ENCODE results near the gene ABLIM1.
A peak's percentile ranks its signal among the peaks of the same experiment; 100 is the strongest.

The ABLIM1 gene

DNA sequence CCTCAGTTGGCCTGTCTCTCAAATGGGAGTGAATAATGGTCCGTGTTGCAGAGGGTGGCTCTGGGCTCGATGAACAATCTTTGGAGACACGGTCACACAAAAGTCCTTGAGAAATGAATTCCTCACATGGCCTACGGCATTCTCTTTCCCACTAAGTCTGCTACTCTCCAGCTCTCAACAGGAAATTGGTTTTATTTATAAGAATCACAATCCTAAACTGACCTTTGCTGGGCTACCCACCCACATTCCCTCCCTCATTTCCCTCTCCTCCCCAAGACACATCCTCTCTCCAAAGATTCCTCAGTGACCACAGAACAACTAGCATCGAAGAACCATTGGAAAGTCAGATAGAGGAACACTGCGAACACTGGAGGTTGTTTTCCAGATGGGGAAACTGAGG is 258.5 kb downstream of the ABLIM1 start:
- DNase-seq, result no peak
- in situ Hi-C loops (cut with HindIII; ENCODE audit: low pct_ligation_motif_present, low pct_unique_long_range_greater_than_20kb, low sequenced_read_pairs), result no loop called here

DNA sequence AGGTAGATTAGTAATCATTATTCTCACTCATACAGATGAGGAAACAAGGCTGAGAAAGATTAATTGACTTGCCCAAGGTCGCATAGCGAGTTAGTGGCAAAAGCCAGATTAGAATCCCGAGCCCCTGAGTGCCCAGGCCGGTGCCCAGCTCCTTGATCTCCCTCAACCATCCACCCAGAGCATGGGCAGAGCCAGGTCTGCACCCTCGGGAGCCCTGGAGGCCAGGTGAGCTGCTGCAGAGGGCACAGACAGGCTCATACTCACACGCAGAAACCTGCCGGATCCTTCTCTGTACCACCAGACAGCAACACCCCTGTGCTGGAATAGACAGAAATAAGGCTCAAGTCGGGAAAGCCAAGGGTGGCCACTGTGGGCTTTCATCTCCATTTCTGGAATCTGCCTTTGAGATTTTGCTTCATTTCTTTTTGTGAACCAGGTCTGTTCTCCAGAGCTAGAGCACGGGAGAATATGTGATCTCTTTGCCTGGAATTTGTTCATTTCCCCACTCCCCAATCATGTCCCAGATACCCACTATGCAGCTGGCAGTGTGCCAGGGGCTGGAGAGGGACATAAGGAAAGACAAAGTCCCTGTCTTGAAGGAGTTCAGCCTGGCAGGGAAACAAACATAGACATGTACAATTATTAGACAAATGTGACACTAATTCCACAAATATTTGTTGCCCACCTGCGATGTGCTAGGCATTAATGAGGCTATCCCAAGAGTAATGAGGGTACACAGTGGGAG is 259.3 kb downstream of the ABLIM1 start:
- no peak for DNase-seq
- in situ Hi-C loops (cut with HindIII; ENCODE audit: low pct_ligation_motif_present, low pct_unique_long_range_greater_than_20kb, low sequenced_read_pairs), result no loop called here

DNA sequence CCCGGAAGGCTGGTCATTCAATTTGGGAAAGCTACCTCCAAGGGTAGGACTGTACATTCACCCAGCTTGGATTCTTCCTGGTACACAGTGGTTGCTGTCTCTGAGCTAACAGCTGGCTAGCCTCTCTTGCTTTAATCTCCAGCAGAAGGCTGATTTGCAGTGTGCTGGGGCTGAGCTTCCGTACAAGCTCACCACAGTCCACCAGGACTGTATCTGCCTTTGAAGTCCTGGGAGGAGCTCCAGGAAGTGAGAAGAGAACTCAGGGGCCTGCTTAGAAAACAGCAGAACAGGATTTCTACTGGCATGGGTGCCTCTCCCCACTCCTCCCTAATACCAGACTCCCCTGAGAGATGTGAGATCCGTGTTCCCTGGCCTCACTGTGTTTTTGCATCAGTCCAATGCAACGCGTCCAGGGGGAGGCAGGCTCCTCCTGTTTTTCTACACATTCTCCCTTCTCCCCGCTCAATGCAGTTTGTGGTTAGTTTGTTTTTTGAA is 260.4 kb downstream of the ABLIM1 start:
- in situ Hi-C loops (cut with HindIII; ENCODE audit: low pct_ligation_motif_present, low pct_unique_long_range_greater_than_20kb, low sequenced_read_pairs), result no loop called here
- no peak for DNase-seq

DNA sequence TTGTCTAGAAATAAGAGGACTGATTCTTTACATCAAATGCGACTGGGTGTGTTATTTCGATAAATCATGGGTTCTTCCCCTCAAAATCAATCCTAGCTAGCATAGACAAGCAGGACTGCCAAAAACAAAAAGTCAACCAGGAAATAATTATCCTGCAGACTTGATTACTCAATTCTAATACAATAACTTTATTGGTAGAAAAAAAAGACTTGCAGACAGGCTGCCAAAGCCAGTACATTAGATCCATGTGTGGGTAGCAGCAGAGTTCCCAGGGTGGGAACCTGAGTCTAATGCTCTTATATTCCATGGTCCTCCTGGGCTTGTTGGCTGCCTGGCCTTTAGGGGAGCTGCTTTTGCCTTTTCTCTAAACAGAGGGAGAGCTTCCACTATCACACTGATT is 261.6 kb downstream of the ABLIM1 start:
- in situ Hi-C loops (cut with HindIII; ENCODE audit: low pct_ligation_motif_present, low pct_unique_long_range_greater_than_20kb, low sequenced_read_pairs), result no loop called here

DNA sequence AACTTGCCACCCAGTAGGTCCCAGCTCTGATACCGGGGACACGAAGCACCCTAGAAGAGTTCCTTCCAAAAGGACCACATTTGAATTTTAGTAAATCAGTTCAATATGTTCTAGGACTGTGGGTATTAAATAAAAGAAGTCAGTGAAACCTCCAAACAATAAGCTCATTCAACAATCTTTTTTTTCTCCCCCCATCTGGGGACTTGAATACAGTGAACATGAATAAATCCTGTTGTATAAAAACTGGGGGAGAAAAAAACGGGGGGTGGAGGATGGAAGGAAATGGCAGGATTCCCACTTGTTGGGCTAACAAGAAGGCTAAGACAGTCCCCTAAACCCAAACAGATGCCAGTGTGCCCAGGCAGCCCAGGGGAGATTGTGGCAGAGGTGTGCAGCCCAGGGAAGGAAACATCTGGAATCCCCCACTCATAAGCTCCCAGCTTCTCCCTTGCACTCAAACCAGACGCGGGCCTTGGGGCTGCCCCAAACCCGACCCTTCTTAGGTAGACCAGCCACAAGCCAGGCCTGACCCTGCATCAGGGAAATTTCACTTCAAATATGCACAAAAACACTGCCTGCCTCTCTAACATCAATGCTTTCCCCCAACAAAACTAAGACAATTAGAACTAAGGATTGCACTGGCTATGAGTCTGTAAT is 262.6 kb downstream of the ABLIM1 start:
- DNase-seq, result no peak
- in situ Hi-C loops (cut with HindIII; ENCODE audit: low pct_ligation_motif_present, low pct_unique_long_range_greater_than_20kb, low sequenced_read_pairs), result no loop called here

More for the DNA sequence above, 261.6 kb downstream of the ABLIM1 start:
- DNase-seq, result no peak

DNA sequence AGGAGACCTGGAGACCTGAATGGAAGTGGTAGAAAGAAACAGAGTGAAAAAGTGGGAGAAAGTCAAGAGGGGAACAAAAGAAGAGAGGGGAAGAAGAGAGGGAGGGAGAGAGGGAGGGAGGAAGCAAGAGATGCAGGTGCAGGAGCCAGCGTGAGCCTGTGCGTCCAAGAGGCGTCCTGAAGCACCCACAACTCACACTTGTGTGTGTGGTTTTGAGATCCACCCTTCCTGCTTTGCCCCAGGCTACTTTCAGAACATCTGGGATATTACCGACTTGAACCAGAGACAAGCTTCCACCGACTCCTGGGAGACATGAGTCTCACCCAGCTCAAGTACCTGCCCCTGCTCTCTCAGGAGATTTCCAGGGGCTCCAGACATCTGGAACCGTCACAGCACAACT is 263.5 kb downstream of the ABLIM1 start:
- in situ Hi-C loops (cut with HindIII; ENCODE audit: low pct_ligation_motif_present, low pct_unique_long_range_greater_than_20kb, low sequenced_read_pairs), result no loop called here
- no peak for DNase-seq

DNA sequence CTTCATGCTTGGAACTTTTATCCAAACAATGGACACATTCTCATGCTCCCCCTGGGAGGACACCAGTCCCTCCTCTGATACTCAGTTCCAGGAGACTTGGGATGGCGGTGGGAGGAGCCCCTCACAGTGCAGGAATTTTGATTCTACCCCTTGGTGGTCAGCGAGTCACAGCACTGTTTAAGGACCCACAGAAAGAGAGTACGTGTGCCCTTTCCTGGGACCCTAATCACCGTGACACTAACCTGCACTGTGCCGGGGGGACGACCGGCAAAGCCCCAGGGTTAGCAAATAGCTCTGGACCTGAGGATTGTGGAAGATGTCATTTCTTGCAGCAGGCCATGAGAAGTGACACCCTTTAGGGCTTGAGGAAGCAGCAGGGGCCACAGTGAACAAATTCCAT is 264.2 kb downstream of the ABLIM1 start:
- in situ Hi-C loops (cut with HindIII; ENCODE audit: low pct_ligation_motif_present, low pct_unique_long_range_greater_than_20kb, low sequenced_read_pairs), result no loop called here
- DNase-seq, result no peak

DNA sequence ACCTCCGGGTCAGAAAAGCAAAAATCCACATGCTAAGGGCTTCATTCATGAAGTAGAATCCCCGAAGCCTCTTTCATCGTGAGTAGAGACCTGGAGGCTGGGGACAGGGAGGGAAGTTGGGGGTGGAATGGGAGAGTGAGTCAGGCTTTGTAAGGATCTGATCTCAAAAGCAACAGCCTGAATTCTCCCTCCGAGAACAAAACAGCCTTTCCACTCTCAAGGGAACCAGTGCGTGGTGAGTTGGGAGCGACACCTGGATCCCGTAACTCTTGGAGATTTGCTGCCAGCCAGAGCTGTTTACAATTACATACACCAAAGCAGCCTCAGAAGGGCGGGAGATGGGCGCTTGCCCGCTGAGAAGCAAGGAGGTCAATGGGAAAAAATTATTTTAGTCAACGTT is 264.6 kb downstream of the ABLIM1 start:
- DNase-seq, result peak; percentile 15
- in situ Hi-C loops (cut with HindIII; ENCODE audit: low pct_ligation_motif_present, low pct_unique_long_range_greater_than_20kb, low sequenced_read_pairs), result no loop called here

DNA sequence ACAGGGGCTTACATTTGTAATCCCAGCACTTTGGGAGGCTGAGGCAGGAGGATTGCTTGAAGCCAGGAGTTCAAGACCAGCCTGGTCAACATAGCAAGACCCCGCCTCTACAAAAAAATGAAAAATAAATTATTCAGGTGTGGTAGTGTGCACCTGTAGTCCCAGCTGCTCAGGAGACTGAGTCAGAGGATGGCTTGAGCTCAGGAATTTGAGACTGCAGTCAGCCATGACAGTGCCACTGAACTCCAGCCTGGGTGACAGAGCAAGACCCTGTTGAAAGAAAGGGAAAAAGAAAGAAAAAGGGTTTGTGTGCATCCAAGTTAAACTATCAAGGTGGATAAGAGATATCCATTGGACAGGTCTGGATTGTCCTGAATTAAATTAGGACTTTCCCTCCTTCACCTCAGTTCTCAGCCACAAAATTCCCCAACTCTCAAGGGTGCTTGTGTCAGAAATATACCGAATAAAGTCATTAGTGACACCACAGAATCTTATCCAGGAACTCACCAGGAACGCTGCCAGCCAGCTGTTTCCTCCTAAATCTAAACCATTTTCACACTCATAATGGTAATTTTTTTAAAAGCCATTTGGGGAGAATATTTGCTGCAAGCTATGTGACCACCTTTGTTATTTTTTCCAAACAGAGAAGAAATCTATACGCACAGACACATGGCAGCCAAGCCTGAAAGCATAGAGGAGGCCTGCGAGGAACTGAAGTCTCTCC is 265.8 kb downstream of the ABLIM1 start:
- no peak for DNase-seq
- in situ Hi-C loops (cut with HindIII; ENCODE audit: low pct_ligation_motif_present, low pct_unique_long_range_greater_than_20kb, low sequenced_read_pairs), result no loop called here

DNA sequence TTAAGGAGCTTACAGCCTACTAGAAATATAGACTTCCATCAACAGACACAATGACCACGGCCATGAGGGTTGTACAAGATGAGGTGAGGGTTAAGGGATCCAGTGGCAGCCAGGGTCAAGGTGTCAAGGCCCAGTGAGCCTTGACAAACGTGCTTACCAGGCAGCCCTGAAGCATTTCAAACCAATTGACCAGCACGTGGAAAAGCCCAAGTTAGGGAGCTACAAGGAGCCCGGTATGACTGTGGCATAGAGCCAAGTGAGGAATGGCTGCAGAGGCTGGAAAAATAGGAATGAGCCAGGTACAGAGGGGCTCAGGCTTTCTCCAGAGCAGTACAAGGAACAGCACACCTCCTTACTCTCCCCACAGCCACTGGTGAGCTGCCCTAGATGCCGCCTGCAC is 266.5 kb downstream of the ABLIM1 start:
- peak; percentile 26 for DNase-seq
- in situ Hi-C loops (cut with HindIII; ENCODE audit: low pct_ligation_motif_present, low pct_unique_long_range_greater_than_20kb, low sequenced_read_pairs), result no loop called here

DNA sequence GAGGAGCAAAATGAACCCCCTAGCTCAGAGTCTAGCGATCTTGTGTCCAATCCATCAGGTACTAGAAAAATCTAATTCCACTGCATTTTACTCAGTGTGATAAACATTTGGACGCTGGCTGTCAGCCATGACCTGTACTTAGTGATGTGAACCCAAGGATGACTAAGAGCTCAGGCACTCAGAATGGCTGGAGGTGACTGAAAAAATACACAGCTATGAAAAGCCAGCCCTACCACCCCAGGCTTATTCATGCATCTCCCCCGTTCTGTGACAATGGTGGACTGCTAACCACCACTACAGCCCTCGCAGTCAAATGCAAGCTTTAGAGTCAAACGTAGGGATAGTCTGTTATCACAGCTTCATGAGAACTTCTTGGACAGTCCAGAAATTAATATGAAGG is 268.6 kb downstream of the ABLIM1 start:
- in situ Hi-C loops (cut with HindIII; ENCODE audit: low pct_ligation_motif_present, low pct_unique_long_range_greater_than_20kb, low sequenced_read_pairs), result no loop called here
- DNase-seq, result peak; percentile 74

DNA sequence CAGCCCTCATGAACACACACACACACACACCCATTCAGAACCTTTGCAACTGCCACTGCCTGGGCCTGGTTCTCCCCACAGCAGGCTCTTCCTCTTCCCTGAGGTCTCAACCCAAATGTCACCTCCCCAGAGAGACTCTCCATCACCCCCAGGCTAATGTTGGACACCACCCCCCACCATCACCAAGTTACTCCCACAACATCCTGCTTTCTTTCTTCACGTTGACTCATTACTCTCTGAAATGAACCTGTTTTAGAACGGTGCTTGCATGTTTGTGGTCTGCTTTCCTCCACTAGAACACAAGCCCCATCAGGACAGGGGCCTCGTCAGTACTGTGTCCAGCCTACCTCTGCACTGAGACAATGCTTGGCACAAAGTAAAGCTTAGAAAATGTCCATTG is 269.8 kb downstream of the ABLIM1 start:
- in situ Hi-C loops (cut with HindIII; ENCODE audit: low pct_ligation_motif_present, low pct_unique_long_range_greater_than_20kb, low sequenced_read_pairs), result no loop called here
- DNase-seq, result no peak

DNA sequence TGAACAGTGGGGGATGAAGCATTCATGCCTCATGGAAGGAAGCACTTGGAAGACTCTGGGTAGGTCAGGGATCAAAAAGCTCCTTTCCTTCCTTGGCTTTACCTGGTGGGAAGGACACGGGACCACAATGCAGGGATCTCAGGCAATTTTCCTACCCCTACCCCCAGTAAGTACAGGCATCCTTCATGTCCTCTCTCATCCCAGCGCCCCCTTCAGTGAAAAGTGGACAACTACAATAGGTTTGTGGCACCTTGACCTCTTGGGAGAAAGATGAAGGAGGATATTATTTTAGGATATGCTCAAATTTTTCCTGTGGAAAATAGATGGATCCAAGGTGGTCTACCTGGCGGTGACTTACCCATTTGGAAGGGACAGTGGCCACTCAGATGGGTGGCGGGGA is 270.3 kb downstream of the ABLIM1 start:
- in situ Hi-C loops (cut with HindIII; ENCODE audit: low pct_ligation_motif_present, low pct_unique_long_range_greater_than_20kb, low sequenced_read_pairs), result no loop called here
- DNase-seq, result no peak

DNA sequence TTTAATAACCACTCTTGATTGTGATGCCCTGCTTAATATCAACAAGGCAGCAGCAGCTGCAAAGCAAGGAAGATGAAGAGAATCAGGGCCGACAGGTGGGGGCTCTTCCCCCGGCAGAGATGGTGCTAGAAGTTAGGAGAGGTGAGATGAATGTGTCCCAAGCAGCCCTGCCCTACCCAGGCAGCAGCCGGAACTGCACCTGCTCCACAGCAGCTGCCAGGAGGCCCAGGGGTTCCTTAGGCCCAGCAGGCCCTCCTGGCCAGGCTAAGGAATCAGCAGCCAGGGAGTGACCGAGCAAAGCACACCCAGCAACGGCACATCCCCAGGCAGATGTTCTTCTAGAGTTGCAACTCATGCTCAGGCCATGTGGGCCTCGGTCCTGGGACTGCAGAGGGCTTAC is 271.6 kb downstream of the ABLIM1 start:
- no peak for DNase-seq
- in situ Hi-C loops (cut with HindIII; ENCODE audit: low pct_ligation_motif_present, low pct_unique_long_range_greater_than_20kb, low sequenced_read_pairs), result no loop called here

DNA sequence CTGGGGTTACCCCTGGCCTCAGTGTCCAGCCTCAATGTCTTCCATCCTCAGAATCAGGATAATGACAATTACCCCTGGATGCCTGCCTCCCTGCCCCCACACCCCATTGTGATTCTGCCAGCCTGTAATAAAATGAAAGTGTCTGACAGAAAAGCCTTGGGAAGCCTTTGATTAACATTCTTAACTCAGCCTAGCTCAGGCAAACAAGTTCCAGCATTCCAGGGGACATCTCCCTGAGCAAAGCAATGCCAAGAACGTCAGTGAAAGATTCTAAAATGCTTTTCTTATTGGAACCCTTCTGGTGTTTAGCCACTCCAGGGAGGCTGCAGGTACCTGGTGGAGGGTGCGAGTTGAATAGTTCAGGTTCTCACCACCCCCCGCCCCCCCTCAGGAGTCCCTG is 272.5 kb downstream of the ABLIM1 start:
- no peak for DNase-seq
- in situ Hi-C loops (cut with HindIII; ENCODE audit: low pct_ligation_motif_present, low pct_unique_long_range_greater_than_20kb, low sequenced_read_pairs), result no loop called here

DNA sequence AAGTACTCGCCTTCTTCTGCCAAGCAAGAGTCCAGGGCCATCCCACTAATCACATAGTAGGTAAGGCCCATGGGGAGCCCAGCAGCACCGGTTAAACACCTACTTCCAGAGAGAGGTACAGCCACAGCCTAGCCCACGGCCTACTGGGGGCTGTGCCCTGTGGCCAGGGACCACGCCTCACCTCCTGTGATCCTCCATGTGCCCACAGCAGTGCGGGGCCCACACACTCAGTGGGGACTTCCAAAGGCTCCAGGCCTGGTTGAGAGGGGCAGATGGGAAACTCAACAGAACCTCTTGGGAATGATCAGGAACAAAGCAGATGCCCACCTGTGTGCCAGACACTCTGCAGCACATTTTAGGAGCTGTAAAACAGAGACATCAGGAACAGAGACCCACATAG is 273.5 kb downstream of the ABLIM1 start:
- DNase-seq, result no peak
- in situ Hi-C loops (cut with HindIII; ENCODE audit: low pct_ligation_motif_present, low pct_unique_long_range_greater_than_20kb, low sequenced_read_pairs), result no loop called here

DNA sequence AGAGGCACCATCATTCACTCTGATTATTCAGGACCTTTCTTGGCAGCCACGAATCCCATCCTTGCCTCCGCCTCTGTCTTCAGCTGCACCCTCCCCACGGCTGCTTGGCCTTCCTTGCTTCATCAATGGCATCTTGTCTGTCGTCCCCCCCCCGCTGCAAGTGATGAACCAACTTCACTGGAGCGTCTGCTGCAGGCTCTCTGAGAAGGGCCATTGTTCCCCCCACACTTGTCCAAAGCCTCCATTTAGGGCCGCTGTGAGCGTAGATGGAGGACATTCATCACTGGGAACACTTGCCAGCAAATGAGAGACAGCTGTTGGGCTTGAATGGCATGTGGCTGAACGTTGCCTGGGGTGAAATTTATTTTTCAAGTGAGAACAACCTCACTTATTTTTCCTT is 273.9 kb downstream of the ABLIM1 start:
- in situ Hi-C loops (cut with HindIII; ENCODE audit: low pct_ligation_motif_present, low pct_unique_long_range_greater_than_20kb, low sequenced_read_pairs), result no loop called here
- DNase-seq, result no peak

Measured in ACHN (cell line).